K562 (cell line): Measurements from ENCODE around the gene CAPN12. TPM values are rescaled to one million over a fixed set of nuclear protein-coding genes. Genes with fewer than 3 reads are reported as not detected.

ENCODE experiments used
- BDP1 ChIP-seq: IDR thresholded peaks from 3 replicates; pipeline ENCODE4 v1.6.1; 2011; ENCODE audit not compliant: insufficient read length, insufficient read depth
- CGGBP1 ChIP-seq: fragments of 250-450 bp; sonication (Bioruptor Pico); IDR thresholded peaks from 2 replicates; pipeline ENCODE4 v1.9.0; 2021; ENCODE audit warnings: mild to moderate bottlenecking
- ESRRA ChIP-seq: fragments of 450-650 bp; IDR thresholded peaks from 2 replicates; pipeline ENCODE4 v1.6.1; 2014; ENCODE audit warnings: low read depth, mild to moderate bottlenecking, moderate library complexity, borderline replicate concordance
- HINFP ChIP-seq: fragments of 450-650 bp; conservative IDR thresholded peaks from 2 replicates; pipeline ENCODE4 v1.6.1; 2016; ENCODE audit warnings: missing genetic modification characterization, low read depth, mild to moderate bottlenecking, control low read depth, missing compliant biosample characterization
- HMGN3 ChIP-seq: IDR thresholded peaks from 2 replicates; pipeline ENCODE4 v1.6.1; 2011; ENCODE audit warnings: borderline replicate concordance, low read depth, mild to moderate bottlenecking, mixed read lengths, low read length; ENCODE audit not compliant: insufficient read length; ENCODE audit errors: extremely low read depth
- HNRNPL ChIP-seq: fragments of 200-400 bp; formaldehyde crosslinking; IDR thresholded peaks from 2 replicates; pipeline ENCODE4 v1.6.1; 2017; ENCODE audit warnings: low read depth, mild to moderate bottlenecking, low read length
- NR2F6 ChIP-seq: fragments of 450-650 bp; formaldehyde crosslinking; IDR thresholded peaks from 2 replicates; pipeline ENCODE4 v1.4.0; 2020; ENCODE audit warnings: mild to moderate bottlenecking
- SAP30 ChIP-seq: fragments of 200-600 bp; sonication (generic); IDR thresholded peaks from 2 replicates; pipeline ENCODE4 v1.6.1; 2012; ENCODE audit warnings: borderline replicate concordance, low read depth, mild to moderate bottlenecking, moderate library complexity, low read length, control low read depth, inconsistent platforms; ENCODE audit not compliant: insufficient read depth, poor library complexity, severe bottlenecking
- ZBTB9 ChIP-seq: fragments of 450-650 bp; formaldehyde crosslinking; IDR thresholded peaks from 2 replicates; pipeline ENCODE4 v1.4.0; 2020; ENCODE audit warnings: mild to moderate bottlenecking, moderate library complexity
- ZC3H11A ChIP-seq: IDR thresholded peaks from 2 replicates; pipeline ENCODE4 v1.6.1; 2012; ENCODE audit warnings: low read depth, low read length, improper control_type of control experiment
- ZNF217 ChIP-seq: sonication (generic); formaldehyde crosslinking; IDR thresholded peaks from 2 replicates; pipeline ENCODE4 v1.8.0; 2022; ENCODE audit warnings: mild to moderate bottlenecking, missing genetic modification reagents
- ZNF644 ChIP-seq: fragments of 200-800 bp; sonication (Bioruptor generic); IDR thresholded peaks from 2 replicates; pipeline ENCODE4 v1.6.1; 2016; ENCODE audit warnings: low read depth, missing genetic modification characterization, missing compliant biosample characterization
- polyA plus RNA-seq, 8 experiments: library from polyadenylated mRNA; depleted of rRNA in 4 of 8; stranded (reverse) in 5 of 8; unstranded in 3 of 8; fragments of >200 nt; fragmentation: Nextera tagmentation in 2 of 8; fragmentation: Illumina TruSeq in 1 of 8; extraction: Ambion mirVana in 2 of 8; extraction: Trizol in 1 of 8; gene quantifications; 2 replicates each; pipeline versions ENCODE4 v1.2.1 to v1.2.3, GENCODE V29; 2011 to 2014; ENCODE audit warnings: inconsistent platforms in 1 of 8, missing spikeins in 1 of 8
- total RNA-seq, 7 experiments: library from RNA; depleted of rRNA in 6 of 7; stranded (reverse); fragments of >200 nt in 6 of 7; fragmentation: Illumina TruSeq in 2 of 7; extraction: Trizol in 2 of 7; gene quantifications; 2 replicates each; pipeline versions ENCODE4 v1.2.1 to v1.2.3, GENCODE V29; 2011 to 2021; ENCODE audit warnings: low replicate concordance in 1 of 7
- TF ChIP-seq, protein P1 (sequence below): fragments of 450-650 bp; IDR thresholded peaks from 2 replicates; pipeline ENCODE4 v1.6.1; 2016; ENCODE audit warnings: low read depth, mild to moderate bottlenecking, moderate library complexity
- TF ChIP-seq, protein P2 (sequence below): fragments of 250-450 bp; sonication (Bioruptor Pico); IDR thresholded peaks from 2 replicates; pipeline ENCODE4 v1.5.0; 2021; ENCODE audit warnings: mild to moderate bottlenecking, borderline replicate concordance
- TF ChIP-seq, protein P3 (sequence below), 2 experiments: fragments of 450-650 bp; conservative IDR thresholded peaks; 2 replicates each; pipeline ENCODE4 v1.6.1; 2017; ENCODE audit warnings: mild to moderate bottlenecking in 2 of 2, moderate library complexity in 2 of 2

The CAPN12 gene
- total and polyA plus RNA-seq, 9 of the 15 experiments (the other 6 are each of a cell fraction or from before 2014, with no cell fraction given) = 0.83 to 7.0 (median 1.6) TPM

DNA sequence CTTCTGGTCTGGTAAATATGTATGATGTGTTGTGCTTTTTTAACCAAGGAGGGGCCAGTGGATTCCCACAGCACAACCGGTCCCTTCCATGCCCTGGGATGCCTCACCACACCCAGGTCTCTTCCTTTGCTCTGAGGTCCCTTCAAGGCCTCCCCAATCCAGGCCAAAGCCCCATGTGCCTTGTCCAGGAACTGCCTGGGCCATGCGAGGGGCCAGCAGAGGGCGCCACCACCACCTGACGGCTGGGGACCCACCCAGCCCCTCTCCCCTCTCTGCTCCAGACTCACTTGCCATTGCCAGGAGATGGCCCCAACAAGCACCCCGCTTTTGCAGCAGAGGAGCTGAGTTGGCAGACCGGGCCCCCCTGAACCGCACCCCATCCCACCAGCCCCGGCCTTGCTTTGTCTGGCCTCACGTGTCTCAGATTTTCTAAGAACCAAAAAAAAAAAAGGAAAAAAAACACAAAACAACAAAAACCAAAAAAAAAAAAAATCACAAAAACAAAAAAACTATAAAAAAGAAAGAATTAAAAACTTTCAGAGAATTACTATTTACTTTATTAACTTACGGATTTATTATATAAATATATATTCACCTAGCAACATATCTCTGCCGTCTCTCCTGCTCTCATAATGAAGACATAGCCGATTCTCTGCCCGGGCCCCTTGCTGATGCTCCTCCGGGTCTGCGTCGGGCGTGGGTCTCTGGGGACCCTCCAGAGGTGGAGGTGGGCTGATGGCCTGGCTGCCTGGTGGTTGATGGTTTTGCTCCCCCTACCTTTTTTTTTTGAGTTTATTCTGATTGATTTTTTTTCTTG lies 14.4 kb downstream of the CAPN12 start (continued):
- TF ChIP-seq ZNF644 (tag) = no peak
- TF ChIP-seq ZC3H11A = no peak
- TF ChIP-seq ZNF217 (CRISPR knock-in tag) = no peak
- TF ChIP-seq, protein P1, sequence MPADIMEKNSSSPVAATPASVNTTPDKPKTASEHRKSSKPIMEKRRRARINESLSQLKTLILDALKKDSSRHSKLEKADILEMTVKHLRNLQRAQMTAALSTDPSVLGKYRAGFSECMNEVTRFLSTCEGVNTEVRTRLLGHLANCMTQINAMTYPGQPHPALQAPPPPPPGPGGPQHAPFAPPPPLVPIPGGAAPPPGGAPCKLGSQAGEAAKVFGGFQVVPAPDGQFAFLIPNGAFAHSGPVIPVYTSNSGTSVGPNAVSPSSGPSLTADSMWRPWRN = no peak
- TF ChIP-seq, protein P2, sequence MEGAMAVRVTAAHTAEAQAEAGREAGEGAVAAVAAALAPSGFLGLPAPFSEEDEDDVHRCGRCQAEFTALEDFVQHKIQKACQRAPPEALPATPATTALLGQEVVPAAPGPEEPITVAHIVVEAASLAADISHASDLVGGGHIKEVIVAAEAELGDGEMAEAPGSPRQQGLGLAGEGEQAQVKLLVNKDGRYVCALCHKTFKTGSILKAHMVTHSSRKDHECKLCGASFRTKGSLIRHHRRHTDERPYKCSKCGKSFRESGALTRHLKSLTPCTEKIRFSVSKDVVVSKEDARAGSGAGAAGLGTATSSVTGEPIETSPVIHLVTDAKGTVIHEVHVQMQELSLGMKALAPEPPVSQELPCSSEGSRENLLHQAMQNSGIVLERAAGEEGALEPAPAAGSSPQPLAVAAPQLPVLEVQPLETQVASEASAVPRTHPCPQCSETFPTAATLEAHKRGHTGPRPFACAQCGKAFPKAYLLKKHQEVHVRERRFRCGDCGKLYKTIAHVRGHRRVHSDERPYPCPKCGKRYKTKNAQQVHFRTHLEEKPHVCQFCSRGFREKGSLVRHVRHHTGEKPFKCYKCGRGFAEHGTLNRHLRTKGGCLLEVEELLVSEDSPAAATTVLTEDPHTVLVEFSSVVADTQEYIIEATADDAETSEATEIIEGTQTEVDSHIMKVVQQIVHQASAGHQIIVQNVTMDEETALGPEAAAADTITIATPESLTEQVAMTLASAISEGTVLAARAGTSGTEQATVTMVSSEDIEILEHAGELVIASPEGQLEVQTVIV = no peak
- no peak for TF ChIP-seq BDP1
- no peak; the same call in 1 of the 2 replicates for TF ChIP-seq ESRRA
- TF ChIP-seq CGGBP1 = no peak
- no peak for TF ChIP-seq NR2F6 (CRISPR knock-in tag)
- no peak for TF ChIP-seq HINFP
- TF ChIP-seq HNRNPL = no peak
- no peak for TF ChIP-seq HMGN3
- TF ChIP-seq ZBTB9 (CRISPR knock-in tag) = no peak
- no peak for TF ChIP-seq SAP30
- TF ChIP-seq, protein P3, sequence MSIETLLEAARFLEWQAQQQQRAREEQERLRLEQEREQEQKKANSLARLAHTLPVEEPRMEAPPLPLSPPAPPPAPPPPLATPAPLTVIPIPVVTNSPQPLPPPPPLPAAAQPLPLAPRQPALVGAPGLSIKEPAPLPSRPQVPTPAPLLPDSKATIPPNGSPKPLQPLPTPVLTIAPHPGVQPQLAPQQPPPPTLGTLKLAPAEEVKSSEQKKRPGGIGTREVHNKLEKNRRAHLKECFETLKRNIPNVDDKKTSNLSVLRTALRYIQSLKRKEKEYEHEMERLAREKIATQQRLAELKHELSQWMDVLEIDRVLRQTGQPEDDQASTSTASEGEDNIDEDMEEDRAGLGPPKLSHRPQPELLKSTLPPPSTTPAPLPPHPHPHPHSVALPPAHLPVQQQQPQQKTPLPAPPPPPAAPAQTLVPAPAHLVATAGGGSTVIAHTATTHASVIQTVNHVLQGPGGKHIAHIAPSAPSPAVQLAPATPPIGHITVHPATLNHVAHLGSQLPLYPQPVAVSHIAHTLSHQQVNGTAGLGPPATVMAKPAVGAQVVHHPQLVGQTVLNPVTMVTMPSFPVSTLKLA (conservative IDR thresholded peaks at IDR 0.05) = peak in 1 of 2 experiments; percentile 57; a peak in 1 of 4 replicates
